ENCODE data around the gene CRYAA.
"Not testable (repeated sequence)": the region's sequence is repeated elsewhere in the genome, so short reads cannot be mapped to it uniquely, and the experiment has no call there.

Gene CRYAA

GRCh38 chr21:43177043-43177906 is 8.5 kb downstream of the CRYAA start:
- not testable (repeated sequence) for DNase-seq (ENCODE audit: low read depth)

- DNase-seq (ENCODE audit: low read depth), result not testable (repeated sequence)
These were observed 9.5 kb downstream of the CRYAA start for GRCh38 chr21:43178175-43178826.

GRCh38 chr21:43181033-43181432 is 12.2 kb downstream of the CRYAA start:
- not testable (repeated sequence) for DNase-seq (ENCODE audit: low read depth)

GRCh38 chr21:43187268-43187667 is 18.5 kb downstream of the CRYAA start:
- not testable (repeated sequence) for DNase-seq (ENCODE audit: low read depth)

GRCh38 chr21:43187715-43188114 is 18.9 kb downstream of the CRYAA start:
- no peak for DNase-seq (ENCODE audit: low read depth)

- no peak for DNase-seq (ENCODE audit: low read depth)
These were observed 19.4 kb downstream of the CRYAA start for GRCh38 chr21:43188181-43188580.

- DNase-seq (ENCODE audit: low read depth), result no peak
These were observed 19.9 kb downstream of the CRYAA start for GRCh38 chr21:43188592-43189210.

- DNase-seq (ENCODE audit: low read depth), result no peak
These were observed 21.1 kb downstream of the CRYAA start for GRCh38 chr21:43189936-43190335.

GRCh38 chr21:43190544-43190943 is 21.7 kb downstream of the CRYAA start:
- DNase-seq (ENCODE audit: low read depth), result no peak

GRCh38 chr21:43190951-43191350 is 22.1 kb downstream of the CRYAA start:
- DNase-seq (ENCODE audit: low read depth), result no peak

GRCh38 chr21:43191521-43191920 is 22.7 kb downstream of the CRYAA start:
- DNase-seq (ENCODE audit: low read depth), result no peak

GRCh38 chr21:43191971-43192370 is 23.2 kb downstream of the CRYAA start:
- no peak for DNase-seq (ENCODE audit: low read depth)

- no peak for DNase-seq (ENCODE audit: low read depth)
These were observed 23.8 kb downstream of the CRYAA start for GRCh38 chr21:43192501-43193081.

GRCh38 chr21:43193088-43193650 is 24.4 kb downstream of the CRYAA start:
- DNase-seq (ENCODE audit: low read depth), result no peak

GRCh38 chr21:43193651-43194302 is 25.0 kb downstream of the CRYAA start:
- DNase-seq (ENCODE audit: low read depth), result no peak

- DNase-seq (ENCODE audit: low read depth), result no peak
These were observed 25.7 kb downstream of the CRYAA start for GRCh38 chr21:43194303-43195120.

GRCh38 chr21:43195121-43196021 is 26.6 kb downstream of the CRYAA start:
- no peak for DNase-seq (ENCODE audit: low read depth)

- DNase-seq (ENCODE audit: low read depth), result no peak
These were observed 28.0 kb downstream of the CRYAA start for GRCh38 chr21:43196826-43197225.

GRCh38 chr21:43198376-43198775 is 29.6 kb downstream of the CRYAA start:
- DNase-seq (ENCODE audit: low read depth), result no peak

- no peak for DNase-seq (ENCODE audit: low read depth)
These were observed 32.7 kb downstream of the CRYAA start for GRCh38 chr21:43201491-43201890.

All from activated T-cell treated with anti-CD3 and anti-CD28 coated beads for 48 hours (primary cell).